HG03066 (cell line): ENCODE data around the gene MUC4.
"Not testable (repeated sequence)": the region's sequence is repeated elsewhere in the genome, so short reads cannot be mapped to it uniquely, and the experiment has no call there.

Experiments used
- ATAC-seq: cut with Tn5 transposase; IDR thresholded peaks from one replicate; pipeline ENCODE4 v1.9.1; 2021; ENCODE audit warnings: low read depth; ENCODE audit not compliant: unreplicated experiment

The MUC4 gene

GRCh38 chr3:195720831-195721506, 90.8 kb downstream of the MUC4 start, which contains the start of gene MUC20:
TSS of gene MUC20 (plus strand) at chr3:195720978. CDS start at chr3:195721008, 30 bp downstream.
- ATAC-seq: not testable (repeated sequence)

DNA sequence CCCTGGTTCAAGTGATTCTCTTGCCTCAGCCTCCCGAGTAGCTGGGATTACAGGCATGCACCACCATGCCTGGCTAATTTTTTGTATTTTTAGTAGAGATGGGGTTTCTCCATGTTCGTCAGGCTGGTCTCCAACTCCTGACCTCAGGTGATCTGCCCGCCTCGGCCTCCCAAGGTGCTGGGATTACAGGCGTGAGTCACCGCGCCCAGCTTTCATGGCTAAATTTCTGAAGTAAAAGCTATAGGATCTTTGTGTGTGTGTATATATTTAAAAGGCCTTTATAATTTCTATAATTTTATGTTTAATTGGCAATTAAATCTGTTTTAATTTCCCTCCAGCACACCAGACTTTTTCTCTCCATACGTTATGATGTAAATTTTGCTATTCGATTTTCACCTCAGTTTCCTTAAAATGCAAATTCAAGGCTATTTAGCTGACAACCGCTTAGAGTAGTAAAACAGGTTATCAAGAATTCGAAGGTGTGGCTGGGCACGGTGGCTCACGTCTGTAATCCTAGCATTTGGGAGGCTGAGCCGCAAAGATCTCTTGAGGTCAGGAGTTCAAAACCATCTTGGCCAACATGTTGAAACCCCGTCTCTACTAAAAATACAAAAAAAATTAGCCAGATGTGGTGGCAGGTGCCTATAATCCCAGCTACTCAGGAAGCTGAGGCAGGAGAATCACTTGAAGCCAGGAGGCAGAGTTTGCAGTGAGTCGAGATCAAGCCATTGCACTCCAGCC, 92.0 kb downstream of the MUC4 start:
- not testable (repeated sequence) for ATAC-seq

- no peak for ATAC-seq
Measured at GRCh38 chr3:195718477-195718984, 93.2 kb downstream of the MUC4 start.

DNA sequence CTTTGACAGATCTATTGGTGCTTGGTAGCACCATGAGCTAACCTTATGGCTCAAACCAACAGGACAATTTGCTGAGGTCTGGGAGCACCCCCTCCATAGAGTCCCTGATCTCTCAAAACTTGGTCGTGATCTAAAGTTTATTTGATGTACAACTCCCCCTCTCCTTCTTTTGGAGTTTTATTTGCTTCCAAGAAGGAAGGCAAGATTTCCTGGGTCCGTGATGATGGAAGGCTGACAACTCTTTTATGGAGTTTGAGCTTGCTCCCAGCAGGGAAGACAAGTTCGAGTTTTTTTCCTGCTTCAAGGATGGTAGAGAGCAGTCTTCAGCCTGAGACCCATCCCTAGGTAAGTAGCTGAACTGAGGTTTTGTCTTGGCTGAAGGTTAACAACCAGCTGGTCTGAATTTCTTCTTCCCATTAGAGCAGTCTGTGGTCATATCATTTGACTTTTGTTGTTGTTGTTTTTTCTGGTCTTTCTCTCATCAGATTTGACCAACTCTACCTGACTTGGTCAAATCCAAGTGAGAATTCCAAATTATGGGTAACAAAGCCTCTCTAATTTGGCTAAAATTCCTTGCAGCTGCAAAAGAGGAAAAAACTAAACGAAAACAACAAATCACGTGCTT, 93.8 kb downstream of the MUC4 start:
- ATAC-seq: no peak

GRCh38 chr3:195717416-195717815, 94.3 kb downstream of the MUC4 start:
- no peak for ATAC-seq

- ATAC-seq: no peak
Measured at GRCh38 chr3:195715583-195716266, 96.0 kb downstream of the MUC4 start.

GRCh38 chr3:195715134-195715533, 96.6 kb downstream of the MUC4 start:
- ATAC-seq: no peak

DNA sequence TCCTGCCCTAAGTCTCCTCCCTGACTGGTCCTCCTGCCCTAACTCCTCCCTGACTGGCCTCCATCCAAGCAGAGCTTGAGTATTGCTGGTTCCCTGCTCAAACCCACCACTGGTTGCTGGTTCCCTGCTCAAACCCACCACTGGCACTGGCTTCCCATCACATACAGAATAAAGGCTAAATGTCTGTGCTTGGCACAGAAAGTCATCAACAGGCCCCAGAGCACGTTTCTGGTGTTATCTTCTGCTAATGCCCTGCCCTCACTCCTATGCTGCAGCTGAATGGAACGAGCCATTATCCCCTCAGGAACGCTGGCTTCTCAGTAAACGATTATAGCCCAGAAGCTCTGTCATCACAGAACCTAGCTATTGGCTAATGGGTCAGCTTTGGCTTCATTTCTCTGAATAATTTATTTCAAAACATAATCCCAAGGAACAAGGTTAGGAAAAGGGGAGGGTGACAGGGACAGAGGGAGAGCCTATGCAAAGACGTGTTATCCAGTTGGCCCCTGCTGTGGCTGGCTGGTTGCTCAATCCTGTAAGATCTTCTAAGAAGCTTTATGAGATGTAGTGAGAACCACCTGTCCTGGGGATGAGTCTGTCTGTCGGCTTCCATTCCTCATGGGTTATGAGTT, 97.2 kb downstream of the MUC4 start:
- ATAC-seq: no peak

GRCh38 chr3:195713150-195713549, 98.6 kb downstream of the MUC4 start:
- not testable (repeated sequence) for ATAC-seq

DNA sequence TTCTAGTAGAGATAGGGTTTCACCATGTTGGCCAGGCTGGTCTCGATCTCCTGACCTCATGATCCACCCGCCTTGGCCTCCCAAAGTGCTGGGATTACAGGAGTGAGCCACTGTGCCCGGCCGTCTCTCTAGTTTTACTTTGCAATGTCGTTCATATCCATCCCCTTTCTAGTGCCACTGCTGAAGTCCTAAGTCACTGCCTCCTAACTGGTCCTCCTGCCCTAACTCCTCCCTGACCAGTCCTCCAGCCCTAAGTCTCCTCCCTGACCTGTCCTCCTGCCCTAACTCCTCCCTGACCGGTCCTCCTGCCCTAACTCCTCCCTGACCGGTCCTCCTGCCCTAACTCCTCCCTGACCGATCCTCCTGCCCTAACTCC, 99.2 kb downstream of the MUC4 start:
- not testable (repeated sequence) for ATAC-seq

DNA sequence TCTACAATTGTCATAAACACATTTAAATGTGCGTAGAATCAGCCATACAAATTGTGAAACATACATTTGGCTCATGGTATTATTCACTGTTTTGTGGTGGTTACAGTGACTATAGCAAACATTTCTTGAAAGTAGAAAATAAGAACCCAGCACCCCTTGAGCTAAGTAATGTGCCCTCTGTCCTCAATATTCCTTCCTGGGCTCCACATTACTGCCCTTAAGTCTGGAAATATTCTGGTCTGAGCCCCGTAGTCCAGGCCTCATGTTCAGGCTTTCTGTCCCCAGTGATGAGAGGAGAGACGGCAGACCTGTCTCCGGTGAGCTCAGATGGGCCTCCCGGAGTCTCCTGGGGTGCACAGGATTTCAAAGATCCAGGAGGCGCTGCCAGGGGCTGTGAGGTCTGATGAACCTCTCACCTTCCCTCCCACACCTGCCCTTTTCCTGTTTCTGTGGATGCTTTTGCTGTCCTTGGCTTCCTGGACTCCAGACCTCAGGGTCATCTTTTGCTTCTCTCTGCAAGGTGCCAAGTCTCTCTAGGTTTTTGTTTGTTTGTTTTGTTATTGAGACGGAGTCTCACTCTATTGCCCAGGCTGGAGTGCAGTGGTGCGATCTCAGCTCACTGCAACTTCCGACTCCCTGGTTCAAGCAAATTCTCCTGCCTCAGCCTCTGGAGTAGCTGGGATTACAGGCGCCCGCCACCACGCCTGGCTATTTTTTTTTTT, 99.8 kb downstream of the MUC4 start:
- no peak for ATAC-seq

GRCh38 chr3:195711091-195711812, 100.5 kb downstream of the MUC4 start:
- not testable (repeated sequence) for ATAC-seq

DNA sequence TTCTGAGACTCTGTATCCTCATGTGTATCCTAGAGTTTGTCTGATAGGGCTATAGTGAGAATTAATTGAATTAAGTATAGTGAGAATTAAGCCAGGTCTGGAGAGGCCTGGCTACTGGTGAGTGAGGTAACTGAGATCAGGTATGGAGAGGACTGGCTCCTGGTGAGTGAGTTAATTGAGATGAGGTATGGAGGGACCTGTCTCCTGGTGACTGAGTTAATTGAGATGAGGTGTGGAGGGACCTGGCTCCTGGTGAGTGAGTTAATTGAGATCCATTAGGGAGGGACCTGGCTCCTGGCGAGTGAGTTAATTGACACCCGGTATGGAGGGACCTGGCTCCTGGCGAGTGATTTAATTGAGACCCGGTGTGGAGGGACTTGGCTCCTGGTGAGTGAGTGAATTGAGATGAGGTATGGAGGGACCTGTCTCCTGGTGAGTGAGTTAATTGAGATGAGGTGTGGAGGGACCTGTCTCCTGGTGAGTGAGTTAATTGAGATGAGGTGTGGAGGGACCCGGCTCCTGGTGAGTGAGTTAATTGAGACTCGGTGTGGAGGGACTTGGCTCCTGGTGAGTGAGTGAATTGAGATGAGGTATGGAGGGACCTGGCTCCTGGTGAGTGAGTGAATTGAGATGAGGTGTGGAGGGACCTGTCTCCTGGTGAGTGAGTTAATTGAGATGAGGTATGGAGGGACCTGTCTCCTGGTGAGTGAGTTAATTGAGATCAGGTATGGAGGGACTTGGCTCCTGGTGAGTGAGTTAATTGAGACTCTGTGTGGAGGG, 101.4 kb downstream of the MUC4 start:
- not testable (repeated sequence) for ATAC-seq

DNA sequence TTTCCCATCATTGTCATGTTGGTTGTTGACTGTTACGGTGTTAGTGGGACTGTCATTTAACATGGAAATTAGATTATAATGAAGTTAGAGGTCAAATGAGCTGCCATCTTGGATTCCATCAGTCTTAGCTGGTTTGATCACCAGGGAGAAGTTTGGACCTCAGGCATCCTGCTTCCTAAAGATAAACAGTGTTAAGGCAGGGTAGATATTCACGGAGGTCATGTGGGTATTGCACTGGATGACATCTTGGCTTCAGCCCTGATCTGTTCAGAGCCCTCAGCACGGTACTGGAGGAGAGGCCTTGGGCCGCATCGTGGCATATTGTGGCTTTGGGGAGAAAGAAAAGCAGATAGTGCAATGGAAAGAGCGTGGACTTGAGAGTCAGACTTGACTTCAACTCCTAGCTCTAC, 102.0 kb downstream of the MUC4 start:
- no peak for ATAC-seq

- ATAC-seq: no peak
Measured at GRCh38 chr3:195708626-195709481, 102.9 kb downstream of the MUC4 start.

DNA sequence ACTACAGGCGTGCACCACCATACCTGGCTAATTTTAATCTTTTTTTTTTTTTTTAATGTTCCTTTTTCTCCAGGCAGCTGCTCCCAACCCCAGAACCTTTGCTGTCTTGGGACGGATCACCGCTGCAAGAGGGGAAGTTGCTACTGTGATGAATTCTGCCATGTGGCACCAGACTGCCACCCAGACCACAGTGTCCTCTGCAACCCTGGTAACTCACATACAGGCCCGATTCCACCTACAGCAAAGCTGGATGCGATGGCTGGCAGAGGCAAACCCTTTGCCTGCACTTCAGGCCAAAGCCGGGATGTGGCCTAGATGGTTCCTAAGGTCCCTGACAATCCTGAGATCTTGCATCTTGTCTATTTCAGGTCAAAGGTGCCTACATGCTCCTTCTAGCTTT, 103.7 kb downstream of the MUC4 start:
- ATAC-seq: no peak
